IMR-90 (cell line): Measurements from ENCODE around the gene DDOST. TPM values are rescaled to one million over a fixed set of nuclear protein-coding genes. Genes with fewer than 3 reads are reported as not detected.

Experiments
- ATAC-seq: fragments of 200-7000 bp; cut with Tn5 transposase; 2 replicates; pipeline ENCODE4 v1.9.1; 2020; ENCODE audit warnings: low read depth, mild to moderate bottlenecking, moderate library complexity
- BruUV-seq: library from RNA; stranded (reverse); fragments of 400-500 nt; replicated peaks from 2 replicates; lab custom pipeline; 2021; lab: Mats Ljungman, UMichigan
- CTCF ChIA-PET: fragments of 300-600 bp; formaldehyde crosslinking; extraction: SDS; loops from one replicate; lab custom pipeline; 2021; ENCODE audit warnings: antibody characterized with exemption; lab: Yijun Ruan, JAX
- POLR2A ChIA-PET: fragments of 300-600 bp; sonication (Branson Sonifier 250); formaldehyde crosslinking; loops from one replicate; lab custom pipeline; 2022; ENCODE audit warnings: antibody characterized with exemption; ENCODE audit not compliant: unreplicated experiment; lab: Charles Lee
- DNase-seq: peaks from one replicate; pipeline ENCODE4 v3.0.0; 2013
- H2AFZ ChIP-seq: replicated peaks from 2 replicates; pipeline ENCODE3; 2013; ENCODE audit warnings: low read length, mild to moderate bottlenecking; ENCODE audit not compliant: poor library complexity
- H2AK5ac ChIP-seq: 2 replicates; pipeline ENCODE4 v1.6.1; 2013; ENCODE audit warnings: low read depth, low read length, inconsistent platforms
- H2AK9ac ChIP-seq: replicated peaks from 2 replicates; pipeline ENCODE3; 2013; ENCODE audit warnings: mild to moderate bottlenecking, low read depth, low read length, moderate library complexity; ENCODE audit not compliant: poor library complexity
- H2BK120ac ChIP-seq: 2 replicates; pipeline ENCODE4 v1.6.1; 2013; ENCODE audit warnings: low read depth, low read length, inconsistent platforms
- H2BK15ac ChIP-seq: 3 replicates; pipeline ENCODE4 v1.6.1; 2013; ENCODE audit warnings: low read depth, low read length, inconsistent platforms
- H2BK20ac ChIP-seq: 2 replicates; pipeline ENCODE4 v1.6.1; 2013; ENCODE audit warnings: low read depth, mild to moderate bottlenecking, inconsistent platforms, low read length, moderate library complexity
- H2BK5ac ChIP-seq: 2 replicates; pipeline ENCODE4 v1.6.1; 2013; ENCODE audit warnings: mild to moderate bottlenecking, low read depth, low read length, inconsistent platforms; ENCODE audit not compliant: poor library complexity, severe bottlenecking
- H3K14ac ChIP-seq: replicated peaks from 2 replicates; pipeline ENCODE4 v1.6.1; 2013; ENCODE audit warnings: low read depth, low read length, inconsistent platforms
- H3K18ac ChIP-seq: 2 replicates; pipeline ENCODE4 v1.6.1; 2013; ENCODE audit warnings: low read depth, low read length, control low read depth
- H3K23ac ChIP-seq: 2 replicates; pipeline ENCODE4 v1.6.1; 2013; ENCODE audit warnings: low read depth, low read length, inconsistent platforms
- H3K27ac ChIP-seq: 2 replicates; pipeline ENCODE4 v1.5.1; 2013; ENCODE audit warnings: mild to moderate bottlenecking, control low read depth, low read length; ENCODE audit not compliant: insufficient read depth
- H3K27me3 ChIP-seq: 2 replicates; pipeline ENCODE4 v1.6.1; 2013; ENCODE audit warnings: low read length; ENCODE audit not compliant: control insufficient read depth, insufficient read depth
- H3K36me3 ChIP-seq: 2 replicates; pipeline ENCODE4 v1.6.1; 2013; ENCODE audit warnings: low read length, mixed read lengths; ENCODE audit not compliant: control insufficient read depth, insufficient read depth
- H3K4ac ChIP-seq: 2 replicates; pipeline ENCODE4 v1.6.1; 2013; ENCODE audit warnings: low read depth, low read length, inconsistent platforms
- H3K4me1 ChIP-seq: 2 replicates; pipeline ENCODE4 v1.6.1; 2013; ENCODE audit warnings: low read length, mixed read lengths; ENCODE audit not compliant: control insufficient read depth, insufficient read depth
- H3K4me2 ChIP-seq: 2 replicates; pipeline ENCODE4 v1.6.1; 2013; ENCODE audit warnings: low read depth, mild to moderate bottlenecking, control low read depth, low read length, moderate library complexity
- H3K4me3 ChIP-seq: 2 replicates; pipeline ENCODE4 v1.5.1; 2013; ENCODE audit warnings: low read depth, mild to moderate bottlenecking, control low read depth, low read length, moderate library complexity; ENCODE audit not compliant: insufficient read depth
- H3K56ac ChIP-seq: 2 replicates; pipeline ENCODE4 v1.6.1; 2013; ENCODE audit warnings: low read length, inconsistent platforms; ENCODE audit not compliant: insufficient read depth; ENCODE audit errors: extremely low read depth
- H3K79me1 ChIP-seq, 2 experiments: 2 replicates each; pipeline ENCODE4 v1.6.1; 2013; ENCODE audit warnings: low read length in 2 of 2, inconsistent platforms in 1 of 2, low read depth in 1 of 2
- H3K9ac ChIP-seq: 2 replicates; pipeline ENCODE4 v1.6.1; 2013; ENCODE audit warnings: low read depth, low read length, control low read depth
- H3K9me1 ChIP-seq: 2 replicates; pipeline ENCODE4 v1.6.1; 2013; ENCODE audit warnings: low read length, inconsistent platforms; ENCODE audit not compliant: insufficient read depth
- H3K9me3 ChIP-seq: 2 replicates; pipeline ENCODE4 v1.6.1; 2013; ENCODE audit warnings: low read length; ENCODE audit not compliant: control insufficient read depth, insufficient read depth
- H4K20me1 ChIP-seq: 2 replicates; pipeline ENCODE4 v1.6.1; 2013; ENCODE audit warnings: low read length, inconsistent platforms; ENCODE audit not compliant: insufficient read depth
- H4K5ac ChIP-seq: 2 replicates; pipeline ENCODE4 v1.6.1; 2013; ENCODE audit warnings: mild to moderate bottlenecking, low read depth, low read length, control low read depth
- H4K8ac ChIP-seq, 2 experiments: 2 replicates each; pipeline ENCODE4 v1.6.1; 2013; ENCODE audit warnings: low read depth in 2 of 2, low read length in 2 of 2, control low read depth in 1 of 2, inconsistent platforms in 1 of 2
- H4K91ac ChIP-seq: 2 replicates; pipeline ENCODE4 v1.6.1; 2013; ENCODE audit warnings: low read depth, low read length, inconsistent platforms; ENCODE audit not compliant: insufficient read depth
- BHLHE40 ChIP-seq: fragments of 150-350 bp; IDR thresholded peaks from 2 replicates; pipeline ENCODE4 v1.6.1; 2016; ENCODE audit warnings: mild to moderate bottlenecking, low read depth, low read length
- FOS ChIP-seq: fragments of 150-350 bp; IDR thresholded peaks from 2 replicates; pipeline ENCODE4 v1.6.1; 2016; ENCODE audit warnings: low read depth, low read length
- MAFK ChIP-seq: IDR thresholded peaks from 2 replicates; pipeline ENCODE4 v1.6.1; 2012; ENCODE audit warnings: low read depth, low read length, improper control_type of control experiment
- SMC3 ChIP-seq: fragments of 150-350 bp; IDR thresholded peaks from 2 replicates; pipeline ENCODE4 v1.6.1; 2016; ENCODE audit warnings: low read depth, mild to moderate bottlenecking, antibody characterized with exemption, low read length, moderate library complexity
- whole genome bisulfite sequencing, 2 experiments: methylation state at CpG; one replicate each; pipeline versions ENCODE4 v1.1.5 to v1.1.7; 2013; ENCODE audit warnings: missing lambda C conversion rate in 2 of 2; ENCODE audit not compliant: insufficient read length in 1 of 2; ENCODE audit errors: extremely low coverage in 2 of 2; 5-methylcytosine and 5-hydroxymethylcytosine counted together
- dilution Hi-C: fragments of 300-500 bp; cut with HindIII; formaldehyde crosslinking; loops from one replicate; pipeline ENCODE4 v1.14.3; 2018; ENCODE audit warnings: low sequenced_read_pairs; ENCODE audit not compliant: unreplicated experiment
- in situ Hi-C: fragments of 300-500 bp; cut with MboI; formaldehyde crosslinking; loops from 3 replicates; pipeline ENCODE4 v1.14.3; 2019; ENCODE audit warnings: low sequenced_read_pairs, inconsistent platforms, mixed read lengths
- intact Hi-C: fragments of 100-400 bp; cut with micrococcal nuclease; formaldehyde crosslinking; loops from 2 replicates; pipeline ENCODE4 v1.10.0; 2022
- polyA plus RNA-seq, 3 experiments: library from polyadenylated mRNA; depleted of rRNA; stranded (reverse); fragments of >200 nt; gene quantifications; 2 replicates each; pipeline ENCODE4 v1.2.3, GENCODE V29; 2012; ENCODE audit warnings: low replicate concordance in 1 of 3
- total RNA-seq: library from RNA; depleted of rRNA; stranded (reverse); fragments of >200 nt; gene quantifications from 2 replicates; pipeline ENCODE4 v1.2.3, GENCODE V29; 2012

The DDOST gene
- total and polyA plus RNA-seq, 2 of the 4 experiments (the other 2 are of a cell fraction), result 179 to 477 TPM

DNA sequence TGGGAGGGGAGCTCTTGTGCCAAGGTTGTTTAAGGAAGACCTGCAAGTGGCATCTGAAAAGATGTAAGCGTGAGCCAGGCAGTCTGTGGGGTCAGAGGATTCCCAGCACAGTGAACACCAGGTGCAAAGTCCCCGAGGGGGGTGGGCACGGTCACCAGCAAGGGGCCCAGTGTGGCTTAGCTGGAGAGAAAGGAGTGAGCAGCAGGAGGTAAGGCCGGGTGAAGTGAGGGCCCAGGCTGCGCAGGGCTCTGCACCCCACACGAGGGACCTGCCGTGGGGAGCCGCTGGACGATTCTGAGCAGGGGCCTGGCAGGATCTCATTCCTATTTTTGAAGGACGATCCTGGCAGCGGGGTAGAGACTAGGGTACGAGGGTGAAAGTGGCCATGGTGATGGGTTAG is 4.1 kb downstream of the DDOST start:
- no peak overlapping the region for H3K23ac ChIP-seq
- no peak overlapping the region for H3K4ac ChIP-seq
- no peak overlapping the region for H2BK120ac ChIP-seq
- H3K79me1 ChIP-seq, result peaks cover 34 to 76% of the 10 kb centered on the region in 2 experiments
- in situ Hi-C loops, result no loop called here
- H3K4me3 ChIP-seq, result no peak overlapping the region
- no peak for DNase-seq
- no peak overlapping the region for H2AK5ac ChIP-seq
- intact Hi-C loops, result no loop called here
- H2BK5ac ChIP-seq, result no peak overlapping the region
- no peaks in the 10 kb centered on the region for H3K27me3 ChIP-seq
- TF ChIP-seq BHLHE40, result no peak
- no peak for TF ChIP-seq SMC3
- TF ChIP-seq MAFK, result no peak
- TF ChIP-seq FOS, result no peak
- no peak overlapping the region for H3K4me2 ChIP-seq
- H4K20me1 ChIP-seq, result no peaks in the 10 kb centered on the region; the same call in 1 of the 2 replicates
- WGBS, 2 experiments, result 95% methylated on average over 5 of the region's 12 CpGs; no CpG with 5 or more reads in 1 of the 2 experiments
- no peak overlapping the region for H3K14ac ChIP-seq
- no peak overlapping the region for H2AFZ ChIP-seq
- no peak overlapping the region for H4K8ac ChIP-seq
- H3K4me1 ChIP-seq, result peaks cover 2% of the 10 kb centered on the region
- no peak overlapping the region for H4K91ac ChIP-seq
- no peak overlapping the region for H3K9ac ChIP-seq
- no peaks in the 10 kb centered on the region for H3K9me3 ChIP-seq
- no peak overlapping the region for H3K56ac ChIP-seq
- no TSS peak for BruUV-seq
- no peak for ATAC-seq
- no peak overlapping the region for H3K18ac ChIP-seq
- H3K27ac ChIP-seq, result no peak overlapping the region
- H4K5ac ChIP-seq, result no peak overlapping the region
- H2AK9ac ChIP-seq, result no peak overlapping the region
- peaks cover 50% of the 10 kb centered on the region for H3K36me3 ChIP-seq
- H3K9me1 ChIP-seq, result peaks cover 3% of the 10 kb centered on the region
- dilution Hi-C loops, result no loop called here
- CTCF ChIA-PET, result no interaction called here
- H2BK15ac ChIP-seq, result no peak overlapping the region
- POLR2A ChIA-PET, result no interaction called here
- no peak overlapping the region for H2BK20ac ChIP-seq
